HUES64 (cell line): ENCODE results near the gene PHTF1.
"Not testable (repeated sequence)": the region's sequence is repeated elsewhere in the genome, so short reads cannot be mapped to it uniquely, and the experiment has no call there.

Source experiments
- H3K27ac ChIP-seq: 2 replicates; pipeline ENCODE4 v1.7.0; 2013; ENCODE audit warnings: low read depth, low read length, inconsistent platforms
- H3K27me3 ChIP-seq: 2 replicates; pipeline ENCODE4 v1.6.1; 2013; ENCODE audit warnings: mild to moderate bottlenecking, low read length; ENCODE audit not compliant: insufficient read depth
- H3K36me3 ChIP-seq: 2 replicates; pipeline ENCODE4 v1.6.1; 2013; ENCODE audit warnings: mild to moderate bottlenecking, low read length; ENCODE audit not compliant: insufficient read depth
- H3K4me1 ChIP-seq: 2 replicates; pipeline ENCODE4 v1.6.1; 2013; ENCODE audit warnings: mild to moderate bottlenecking, low read length, moderate library complexity; ENCODE audit not compliant: insufficient read depth
- H3K4me3 ChIP-seq: 2 replicates; pipeline ENCODE4 v1.5.1; 2013; ENCODE audit warnings: mild to moderate bottlenecking, low read length, moderate library complexity
- H3K9ac ChIP-seq: 2 replicates; pipeline ENCODE4 v1.6.1; 2013; ENCODE audit warnings: mild to moderate bottlenecking, low read depth, low read length
- H3K9me3 ChIP-seq: 2 replicates; pipeline ENCODE4 v1.6.1; 2013; ENCODE audit warnings: low read depth, low read length; ENCODE audit not compliant: insufficient read depth
- WGBS: fragments of 150-250, 120-280 bp; methylation state at CpG from one replicate; pipeline ENCODE4 v1.1.7; 2013; ENCODE audit warnings: missing lambda C conversion rate; 5-methylcytosine and 5-hydroxymethylcytosine counted together

The PHTF1 gene

GRCh38 chr1:113769601-113769970 lies 10.3 kb upstream of the PHTF1 start:
- H3K4me3 ChIP-seq: no peak overlapping the region
- no peaks in the 10 kb centered on the region for H3K27me3 ChIP-seq
- no peak overlapping the region for H3K27ac ChIP-seq
- H3K4me1 ChIP-seq: peaks cover 60% of the 10 kb centered on the region
- H3K9ac ChIP-seq: no peak overlapping the region
- H3K9me3 ChIP-seq: no peaks in the 10 kb centered on the region
- peaks cover 40% of the 10 kb centered on the region for H3K36me3 ChIP-seq

- H3K4me1 ChIP-seq: peaks cover 60% of the 10 kb centered on the region
- H3K4me3 ChIP-seq: 0 out of 2 replicates have a peak overlapping the region, but pooled peaks have one; percentile 20
- no peaks in the 10 kb centered on the region for H3K27me3 ChIP-seq
- H3K27ac ChIP-seq: peak overlapping the region; percentile 65; the same call in 1 of the 2 replicates
- H3K9me3 ChIP-seq: no peaks in the 10 kb centered on the region
- peaks cover 44% of the 10 kb centered on the region for H3K36me3 ChIP-seq
- no peak overlapping the region for H3K9ac ChIP-seq
- WGBS: 31% methylated on average over 1 of the region's 1 CpG
Observed at GRCh38 chr1:113768916-113769600, 9.8 kb upstream of the PHTF1 start.

GRCh38 chr1:113765306-113766230 lies 6.3 kb upstream of the PHTF1 start:
- H3K36me3 ChIP-seq: peaks cover 49% of the 10 kb centered on the region
- no peak overlapping the region for H3K9ac ChIP-seq
- H3K4me1 ChIP-seq: peaks cover 43% of the 10 kb centered on the region
- 100% methylated on average over 1 of the region's 2 CpGs for WGBS
- H3K27ac ChIP-seq: no peak overlapping the region
- no peak overlapping the region for H3K4me3 ChIP-seq
- H3K27me3 ChIP-seq: no peaks in the 10 kb centered on the region
- no peaks in the 10 kb centered on the region for H3K9me3 ChIP-seq

GRCh38 chr1:113763661-113764060 lies 4.4 kb upstream of the PHTF1 start:
- WGBS: 91% methylated on average over 1 of the region's 2 CpGs
- no peak overlapping the region for H3K27ac ChIP-seq
- no peak overlapping the region for H3K4me3 ChIP-seq
- H3K4me1 ChIP-seq: peaks cover 33% of the 10 kb centered on the region
- no peak overlapping the region for H3K9ac ChIP-seq
- H3K36me3 ChIP-seq: peaks cover 49% of the 10 kb centered on the region
- H3K27me3 ChIP-seq: no peaks in the 10 kb centered on the region
- H3K9me3 ChIP-seq: no peaks in the 10 kb centered on the region

- H3K27me3 ChIP-seq: no peaks in the 10 kb centered on the region
- H3K9ac ChIP-seq: no peak overlapping the region
- no peak overlapping the region for H3K4me3 ChIP-seq
- peaks cover 23% of the 10 kb centered on the region for H3K4me1 ChIP-seq
- H3K9me3 ChIP-seq: no peaks in the 10 kb centered on the region
- peaks cover 35% of the 10 kb centered on the region for H3K36me3 ChIP-seq
- WGBS: 81% methylated on average over 3 of the region's 3 CpGs
- no peak overlapping the region for H3K27ac ChIP-seq
Observed at GRCh38 chr1:113761937-113762336, 2.7 kb upstream of the PHTF1 start.

GRCh38 chr1:113760102-113761080 lies 1.1 kb upstream of the PHTF1 start:
- Histone ChIP-seq H3K27me3 (no peaks in the 10 kb centered on the region), H3K9me3 (no peaks in the 10 kb centered on the region), H3K4me3 (peak overlapping the region; percentile 73), H3K36me3 (peaks cover 29% of the 10 kb centered on the region), H3K9ac (peak overlapping the region; percentile 86), H3K4me1 (peaks cover 22% of the 10 kb centered on the region), H3K27ac (peak overlapping the region; percentile 94)
- 82% methylated on average over 23 of the region's 23 CpGs for WGBS

GRCh38 chr1:113758631-113759332 lies 504 bp downstream of the PHTF1 start:
- H3K4me3 ChIP-seq: peak overlapping the region; percentile 73
- H3K4me1 ChIP-seq: peaks cover 22% of the 10 kb centered on the region
- H3K9ac ChIP-seq: peak overlapping the region; percentile 86
- H3K27me3 ChIP-seq: no peaks in the 10 kb centered on the region
- peak overlapping the region; percentile 94 for H3K27ac ChIP-seq
- H3K36me3 ChIP-seq: peaks cover 29% of the 10 kb centered on the region
- H3K9me3 ChIP-seq: no peaks in the 10 kb centered on the region
- WGBS: under 1% methylated on average over 55 of the region's 55 CpGs

- H3K4me1 ChIP-seq: peaks cover 22% of the 10 kb centered on the region
- H3K36me3 ChIP-seq: peaks cover 41% of the 10 kb centered on the region
- 92% methylated on average over 1 of the region's 1 CpG for WGBS
- no peak overlapping the region for H3K9ac ChIP-seq
- no peak overlapping the region for H3K27ac ChIP-seq
- H3K4me3 ChIP-seq: no peak overlapping the region
- H3K27me3 ChIP-seq: no peaks in the 10 kb centered on the region
- no peaks in the 10 kb centered on the region for H3K9me3 ChIP-seq
Observed at GRCh38 chr1:113756461-113756860, 2.8 kb downstream of the PHTF1 start.

GRCh38 chr1:113753333-113753732 lies 6.0 kb downstream of the PHTF1 start:
- H3K9ac ChIP-seq: not testable (repeated sequence)
- 93% methylated on average over 6 of the region's 6 CpGs for WGBS

GRCh38 chr1:113751516-113751915 lies 7.8 kb downstream of the PHTF1 start:
- no peak overlapping the region for H3K4me3 ChIP-seq
- peaks cover 5% of the 10 kb centered on the region; the same call in 1 of the 2 replicates for H3K4me1 ChIP-seq
- no peak overlapping the region for H3K27ac ChIP-seq
- H3K27me3 ChIP-seq: no peaks in the 10 kb centered on the region
- 83% methylated on average over 1 of the region's 1 CpG for WGBS
- H3K9ac ChIP-seq: no peak overlapping the region
- no peaks in the 10 kb centered on the region for H3K9me3 ChIP-seq
- peaks cover 72% of the 10 kb centered on the region for H3K36me3 ChIP-seq

More at GRCh38 chr1:113753333-113753732, 6.0 kb downstream of the PHTF1 start:
- peaks cover 64% of the 10 kb centered on the region for H3K36me3 ChIP-seq
- H3K27ac ChIP-seq, H3K27me3 ChIP-seq, H3K9me3 ChIP-seq, H3K4me3 ChIP-seq: not testable (repeated sequence)
- peaks cover 11% of the 10 kb centered on the region; the same call in 1 of the 2 replicates for H3K4me1 ChIP-seq
